GM12864 (cell line): ENCODE results near the gene FAM234B.

Experiments used
- DNase-seq: peaks from one replicate; pipeline ENCODE4 v3.0.0-alpha.2; 2011; ENCODE audit warnings: low read depth
- H3K4me3 ChIP-seq: 2 replicates; pipeline ENCODE4 v1.5.1; 2011; ENCODE audit warnings: mild to moderate bottlenecking, low read depth, low read length, control low read depth
- TF ChIP-seq, protein P1 (sequence below): IDR thresholded peaks from 2 replicates; pipeline ENCODE4 v1.5.1; 2011; ENCODE audit warnings: low read depth, mild to moderate bottlenecking, moderate library complexity, low read length, control low read depth, inconsistent platforms; ENCODE audit errors: missing control alignments

The FAM234B gene

DNA sequence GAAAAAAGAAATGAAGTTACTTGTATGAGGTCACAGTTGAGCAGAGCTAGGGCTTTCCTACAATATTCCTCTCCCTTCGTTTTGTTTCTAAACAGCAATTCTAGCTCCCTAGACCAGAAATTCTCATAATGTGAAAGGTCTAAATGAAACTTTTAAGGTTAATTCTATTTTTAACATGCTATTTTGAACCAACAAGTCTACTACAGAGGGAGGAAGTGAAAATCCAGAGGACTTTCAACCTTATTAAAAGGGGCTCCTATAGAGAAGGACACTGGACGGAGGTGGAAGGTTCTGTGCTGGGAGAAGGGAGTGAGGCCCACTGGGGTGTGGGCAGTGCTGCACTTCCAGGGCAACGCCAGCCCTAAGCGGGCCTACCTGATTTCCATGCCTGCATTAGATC, 45.9 kb downstream of the FAM234B start:
- no peak for DNase-seq
- TF ChIP-seq, protein P1, sequence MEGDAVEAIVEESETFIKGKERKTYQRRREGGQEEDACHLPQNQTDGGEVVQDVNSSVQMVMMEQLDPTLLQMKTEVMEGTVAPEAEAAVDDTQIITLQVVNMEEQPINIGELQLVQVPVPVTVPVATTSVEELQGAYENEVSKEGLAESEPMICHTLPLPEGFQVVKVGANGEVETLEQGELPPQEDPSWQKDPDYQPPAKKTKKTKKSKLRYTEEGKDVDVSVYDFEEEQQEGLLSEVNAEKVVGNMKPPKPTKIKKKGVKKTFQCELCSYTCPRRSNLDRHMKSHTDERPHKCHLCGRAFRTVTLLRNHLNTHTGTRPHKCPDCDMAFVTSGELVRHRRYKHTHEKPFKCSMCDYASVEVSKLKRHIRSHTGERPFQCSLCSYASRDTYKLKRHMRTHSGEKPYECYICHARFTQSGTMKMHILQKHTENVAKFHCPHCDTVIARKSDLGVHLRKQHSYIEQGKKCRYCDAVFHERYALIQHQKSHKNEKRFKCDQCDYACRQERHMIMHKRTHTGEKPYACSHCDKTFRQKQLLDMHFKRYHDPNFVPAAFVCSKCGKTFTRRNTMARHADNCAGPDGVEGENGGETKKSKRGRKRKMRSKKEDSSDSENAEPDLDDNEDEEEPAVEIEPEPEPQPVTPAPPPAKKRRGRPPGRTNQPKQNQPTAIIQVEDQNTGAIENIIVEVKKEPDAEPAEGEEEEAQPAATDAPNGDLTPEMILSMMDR, result no peak
- no peak overlapping the region for H3K4me3 ChIP-seq

DNA sequence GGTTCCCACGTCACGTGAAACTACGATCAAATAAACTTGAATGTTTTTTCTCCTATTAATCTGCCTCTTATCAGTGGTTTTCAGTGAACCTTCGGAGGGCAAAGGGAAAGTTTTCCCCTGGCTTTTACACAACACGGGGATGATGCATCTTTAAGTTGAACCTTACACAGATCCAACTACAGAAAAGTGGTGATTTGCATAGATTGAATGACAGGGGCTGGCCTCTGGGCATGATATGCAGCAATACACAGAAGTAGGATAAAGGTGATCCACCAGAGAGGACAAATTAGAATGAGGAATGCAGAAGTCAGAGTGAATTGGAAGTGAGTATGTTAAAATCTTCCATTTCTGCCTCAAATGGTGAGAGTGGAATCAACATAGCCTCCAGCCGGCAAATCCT, 47.7 kb downstream of the FAM234B start:
- H3K4me3 ChIP-seq, result no peak overlapping the region
- no peak for DNase-seq
- TF ChIP-seq, protein P1, result no peak

DNA sequence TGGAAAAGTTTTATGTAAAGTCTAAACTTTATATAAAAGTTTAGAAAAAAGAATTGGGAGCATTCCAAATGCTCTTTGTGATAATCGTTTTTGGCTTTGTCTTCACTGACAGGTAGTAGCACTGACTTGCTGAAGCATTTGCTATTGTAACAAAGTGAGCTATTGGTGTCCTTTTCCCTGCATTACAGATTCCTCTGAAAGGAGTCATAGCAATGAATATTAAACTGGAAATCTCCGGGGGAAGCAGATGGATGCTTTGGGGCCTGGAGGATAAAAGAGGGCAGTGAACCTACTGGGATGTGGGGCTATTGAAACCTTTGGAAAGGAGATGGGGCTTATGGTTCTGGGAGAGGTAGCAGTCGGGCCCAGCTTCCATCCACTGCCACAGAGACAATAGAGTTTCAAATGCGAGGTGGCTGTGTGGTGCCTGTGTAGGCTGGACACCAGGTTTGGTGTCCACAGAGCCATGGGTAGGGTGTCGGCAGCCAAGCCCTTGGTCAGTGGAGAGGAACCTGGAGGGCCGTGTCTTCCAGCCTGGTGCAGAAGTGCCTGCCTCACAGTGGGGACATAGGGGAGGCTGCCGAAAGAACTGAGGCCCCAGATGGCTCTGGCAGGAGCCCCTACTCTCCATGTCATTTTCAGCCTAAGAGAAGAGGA, 49.1 kb downstream of the FAM234B start:
- DNase-seq, result no peak
- no peak overlapping the region for H3K4me3 ChIP-seq
- TF ChIP-seq, protein P1, result no peak

- no peak for DNase-seq
- TF ChIP-seq, protein P1, result no peak
- no peak overlapping the region for H3K4me3 ChIP-seq
These were observed 49.7 kb downstream of the FAM234B start for GRCh38 chr12:13093848-13094220.

GRCh38 chr12:13094367-13094766, 50.2 kb downstream of the FAM234B start:
- H3K4me3 ChIP-seq, result no peak overlapping the region
- DNase-seq, result peak; percentile 41
- TF ChIP-seq, protein P1, result no peak

GRCh38 chr12:13095266-13095995, 51.2 kb downstream of the FAM234B start:
- no peak for DNase-seq
- no peak overlapping the region for H3K4me3 ChIP-seq
- TF ChIP-seq, protein P1, result no peak
